Subcutaneous adipose tissue (tissue), 4 donors: ENCODE results near the gene PRDM16. TPM values are rescaled to one million over a fixed set of nuclear protein-coding genes. Genes with fewer than 3 reads are reported as not detected.

Source experiments
- total RNA-seq, 4 donors: library from RNA; depleted of rRNA; stranded (reverse); fragments of >200 nt; gene quantifications; one replicate each; pipeline ENCODE4 v1.1.0, GENCODE V29; 2016
- TF ChIP-seq, protein P1 (sequence below): fragments of 450-650 bp; IDR thresholded peaks from one replicate; pipeline ENCODE4 v1.5.1; 2016; ENCODE audit warnings: low read depth, mild to moderate bottlenecking, control low read depth, antibody characterized with exemption, moderate library complexity

Gene PRDM16
- total RNA-seq, 4 donors from 2014 or later: 0.82 to 1.7 (median 1.1) TPM

- TF ChIP-seq, protein P1, sequence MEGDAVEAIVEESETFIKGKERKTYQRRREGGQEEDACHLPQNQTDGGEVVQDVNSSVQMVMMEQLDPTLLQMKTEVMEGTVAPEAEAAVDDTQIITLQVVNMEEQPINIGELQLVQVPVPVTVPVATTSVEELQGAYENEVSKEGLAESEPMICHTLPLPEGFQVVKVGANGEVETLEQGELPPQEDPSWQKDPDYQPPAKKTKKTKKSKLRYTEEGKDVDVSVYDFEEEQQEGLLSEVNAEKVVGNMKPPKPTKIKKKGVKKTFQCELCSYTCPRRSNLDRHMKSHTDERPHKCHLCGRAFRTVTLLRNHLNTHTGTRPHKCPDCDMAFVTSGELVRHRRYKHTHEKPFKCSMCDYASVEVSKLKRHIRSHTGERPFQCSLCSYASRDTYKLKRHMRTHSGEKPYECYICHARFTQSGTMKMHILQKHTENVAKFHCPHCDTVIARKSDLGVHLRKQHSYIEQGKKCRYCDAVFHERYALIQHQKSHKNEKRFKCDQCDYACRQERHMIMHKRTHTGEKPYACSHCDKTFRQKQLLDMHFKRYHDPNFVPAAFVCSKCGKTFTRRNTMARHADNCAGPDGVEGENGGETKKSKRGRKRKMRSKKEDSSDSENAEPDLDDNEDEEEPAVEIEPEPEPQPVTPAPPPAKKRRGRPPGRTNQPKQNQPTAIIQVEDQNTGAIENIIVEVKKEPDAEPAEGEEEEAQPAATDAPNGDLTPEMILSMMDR: no peak
Measured at GRCh38 chr1:3038113-3038551, 30.9 kb upstream of the PRDM16 start.

DNA sequence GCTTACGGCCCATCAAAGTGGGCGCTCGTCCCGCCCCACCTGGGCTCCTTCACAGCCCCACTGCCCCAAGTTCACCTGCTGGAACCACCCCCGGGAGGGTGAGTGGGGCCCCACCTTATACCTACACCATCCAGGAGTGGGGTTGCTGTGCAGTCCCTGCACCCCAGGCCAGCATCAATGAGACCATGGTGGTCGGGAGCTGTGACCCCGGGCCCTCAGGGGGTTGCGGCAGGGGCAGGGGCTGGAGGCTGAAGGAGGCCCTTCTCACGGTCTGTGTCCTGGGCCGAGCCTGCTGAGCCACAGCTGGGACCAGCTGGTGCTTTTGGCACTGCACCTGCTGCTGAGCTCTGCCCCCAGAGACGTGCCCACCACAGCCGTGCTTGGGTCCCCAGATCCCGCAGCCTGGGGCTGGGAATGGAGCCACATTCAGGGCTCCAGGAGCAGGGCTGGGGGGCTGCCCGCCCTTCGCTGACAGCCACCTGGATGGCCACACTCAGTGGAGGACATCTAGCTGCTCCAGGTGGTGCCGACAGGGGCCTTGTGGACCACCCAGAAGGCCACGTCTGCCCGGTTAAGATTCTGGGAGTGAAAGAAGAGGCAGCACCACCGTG is 30.3 kb upstream of the PRDM16 start:
- TF ChIP-seq, protein P1: no peak

GRCh38 chr1:3040004-3040403 is 29.0 kb upstream of the PRDM16 start:
- TF ChIP-seq, protein P1: no peak

DNA sequence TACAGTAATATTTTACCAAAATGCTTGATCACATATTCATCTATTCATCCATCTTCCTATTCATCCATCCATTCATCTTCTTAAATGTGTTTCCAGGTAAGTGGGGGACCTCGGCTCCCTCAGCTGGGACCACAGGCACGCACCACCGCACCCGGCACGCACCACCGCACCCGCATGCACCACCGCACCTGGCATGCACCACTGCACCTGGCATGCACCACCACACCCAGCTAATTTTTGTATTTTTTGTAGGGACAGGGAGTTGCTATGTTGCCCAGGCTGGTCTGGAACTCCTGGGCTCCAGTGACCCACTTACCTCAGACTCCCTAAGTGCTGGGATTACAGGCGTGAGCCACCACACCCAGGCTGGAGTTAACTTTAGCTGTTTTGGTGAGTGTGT is 26.5 kb upstream of the PRDM16 start:
- TF ChIP-seq, protein P1: no peak

DNA sequence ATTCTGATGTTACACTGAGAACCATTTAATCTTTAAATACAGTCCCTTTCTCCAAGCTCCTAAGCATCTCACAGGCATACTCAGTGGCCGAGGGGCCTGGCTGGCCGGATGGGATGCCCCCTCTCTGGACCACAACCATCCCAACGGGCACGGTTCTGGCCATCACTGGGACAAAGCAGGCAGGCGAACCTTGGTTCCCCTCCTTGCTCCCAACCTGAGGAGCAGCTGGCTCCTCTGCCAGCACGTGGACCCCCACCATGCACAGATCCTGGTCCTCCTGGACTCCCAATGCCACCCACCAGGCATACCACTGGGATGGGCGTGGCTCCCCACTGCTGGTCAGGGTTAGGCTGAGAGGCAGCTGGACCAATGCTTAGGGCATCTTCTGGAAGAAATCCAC is 19.8 kb upstream of the PRDM16 start:
- TF ChIP-seq, protein P1: no peak

DNA sequence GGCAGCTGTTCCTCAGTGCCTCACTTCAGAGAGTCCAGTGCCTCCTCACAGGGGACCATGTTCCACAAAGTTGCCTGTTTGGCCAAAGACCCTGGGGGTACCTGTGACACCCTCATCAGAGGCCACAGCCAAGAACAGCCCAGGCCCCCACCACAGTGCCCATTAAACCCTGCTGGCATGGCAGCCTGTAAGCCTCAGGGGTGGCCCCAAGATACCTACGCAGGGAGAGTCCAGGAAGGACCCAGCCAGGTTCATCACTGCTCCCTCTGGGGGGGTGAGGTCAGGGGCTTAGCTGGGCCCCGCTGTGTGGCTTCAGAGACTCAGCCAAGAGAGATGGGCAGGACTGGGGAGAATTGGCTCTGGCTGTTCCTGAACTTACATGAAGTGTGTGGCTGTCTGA is 19.1 kb upstream of the PRDM16 start:
- TF ChIP-seq, protein P1: no peak

DNA sequence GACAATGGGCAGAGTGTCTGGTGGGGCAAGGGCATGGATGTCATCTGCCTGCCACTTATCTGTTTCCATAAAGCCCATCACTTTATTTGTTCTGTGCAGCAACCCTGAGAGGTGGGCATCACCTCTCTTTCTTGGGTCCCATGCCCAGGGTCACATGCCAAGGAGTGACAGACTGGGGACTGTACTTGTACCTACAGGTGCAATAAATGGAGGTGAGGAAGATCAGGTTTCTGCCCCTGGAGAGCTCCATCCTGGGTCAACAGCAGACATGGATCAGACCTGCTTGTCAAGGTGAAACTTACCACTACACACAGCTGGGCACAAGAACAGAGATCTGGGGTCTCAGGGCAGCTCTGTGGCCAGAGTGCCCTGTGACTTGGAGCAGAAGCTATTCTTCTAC is 18.4 kb upstream of the PRDM16 start:
- TF ChIP-seq, protein P1: no peak
